ENCODE measurements around the gene LRCH1. TPM values are rescaled to one million over a fixed set of nuclear protein-coding genes. Genes with fewer than 3 reads are reported as not detected.

LRCH1 gene
- total RNA-seq, 4 donors from 2014 or later: 13.6 to 29.7 (median 18.5) TPM

DNA sequence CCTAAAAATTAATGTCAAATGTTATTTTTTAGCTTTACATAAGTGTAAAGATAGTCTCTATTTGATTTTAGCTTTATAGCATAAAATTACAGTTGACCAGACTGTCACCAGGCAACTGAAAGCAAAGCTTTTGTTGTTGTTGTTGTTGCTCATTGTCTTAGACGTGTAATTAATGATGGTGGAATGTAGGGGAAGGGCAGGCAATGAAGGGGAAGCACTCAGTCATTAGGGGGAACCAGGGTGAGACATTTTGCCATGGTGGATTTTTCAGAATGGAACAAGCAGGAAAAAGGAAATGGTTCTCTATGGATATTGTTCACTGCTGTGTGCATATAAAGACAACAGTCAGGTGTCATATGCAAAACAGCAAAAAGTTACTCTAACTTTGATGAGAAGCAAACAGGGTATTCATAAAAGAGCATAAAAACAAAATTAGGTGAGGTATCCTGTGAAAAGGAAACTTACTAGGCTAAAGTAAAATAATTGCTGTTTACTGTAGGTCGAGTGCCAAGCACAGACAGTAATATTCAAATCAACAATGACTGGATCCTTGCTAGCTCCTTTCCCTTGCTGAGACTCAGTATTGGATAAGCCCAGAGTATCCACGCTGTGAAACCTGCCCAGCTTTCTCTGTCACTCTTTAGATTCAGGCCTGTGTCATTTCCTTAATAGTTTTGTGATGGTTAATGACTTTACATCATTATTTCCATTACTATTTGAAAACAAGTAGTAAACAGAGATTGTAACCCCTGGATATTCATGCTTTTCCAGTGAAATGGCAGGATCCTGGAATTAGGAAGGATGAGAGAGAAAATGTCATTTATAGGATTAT is 110.5 kb downstream of the LRCH1 start:
- peaks cover 0 to 75% (median 18%) of the 10 kb centered on the region in 4 donors for H3K4me1 ChIP-seq
- H3K9me3 ChIP-seq: no peaks in the 10 kb centered on the region
- H3K27ac ChIP-seq: peak overlapping the region in 1 of 4 donors; percentile 10
- no peaks in the 10 kb centered on the region for H3K36me3 ChIP-seq
- no peaks in the 10 kb centered on the region for H3K27me3 ChIP-seq
- TF ChIP-seq, protein P1, sequence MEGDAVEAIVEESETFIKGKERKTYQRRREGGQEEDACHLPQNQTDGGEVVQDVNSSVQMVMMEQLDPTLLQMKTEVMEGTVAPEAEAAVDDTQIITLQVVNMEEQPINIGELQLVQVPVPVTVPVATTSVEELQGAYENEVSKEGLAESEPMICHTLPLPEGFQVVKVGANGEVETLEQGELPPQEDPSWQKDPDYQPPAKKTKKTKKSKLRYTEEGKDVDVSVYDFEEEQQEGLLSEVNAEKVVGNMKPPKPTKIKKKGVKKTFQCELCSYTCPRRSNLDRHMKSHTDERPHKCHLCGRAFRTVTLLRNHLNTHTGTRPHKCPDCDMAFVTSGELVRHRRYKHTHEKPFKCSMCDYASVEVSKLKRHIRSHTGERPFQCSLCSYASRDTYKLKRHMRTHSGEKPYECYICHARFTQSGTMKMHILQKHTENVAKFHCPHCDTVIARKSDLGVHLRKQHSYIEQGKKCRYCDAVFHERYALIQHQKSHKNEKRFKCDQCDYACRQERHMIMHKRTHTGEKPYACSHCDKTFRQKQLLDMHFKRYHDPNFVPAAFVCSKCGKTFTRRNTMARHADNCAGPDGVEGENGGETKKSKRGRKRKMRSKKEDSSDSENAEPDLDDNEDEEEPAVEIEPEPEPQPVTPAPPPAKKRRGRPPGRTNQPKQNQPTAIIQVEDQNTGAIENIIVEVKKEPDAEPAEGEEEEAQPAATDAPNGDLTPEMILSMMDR (IDR thresholded peaks at IDR 0.05): no peak
- TF ChIP-seq POLR2A (IDR thresholded peaks at IDR 0.05): no peak
- DNase-seq: no peak
- no peak overlapping the region for H3K4me3 ChIP-seq

GRCh38 chr13:46664195-46664594 is 111.2 kb downstream of the LRCH1 start:
- peak overlapping the region in 1 of 4 donors; percentile 10 for H3K27ac ChIP-seq
- no peaks in the 10 kb centered on the region for H3K36me3 ChIP-seq
- H3K4me1 ChIP-seq: peaks cover 0 to 83% (median 18%) of the 10 kb centered on the region in 4 donors
- TF ChIP-seq, protein P1 (IDR thresholded peaks at IDR 0.05): no peak
- no peak for TF ChIP-seq POLR2A (IDR thresholded peaks at IDR 0.05)
- DNase-seq: no peak
- no peaks in the 10 kb centered on the region for H3K27me3 ChIP-seq
- no peak overlapping the region for H3K4me3 ChIP-seq
- no peaks in the 10 kb centered on the region for H3K9me3 ChIP-seq

DNA sequence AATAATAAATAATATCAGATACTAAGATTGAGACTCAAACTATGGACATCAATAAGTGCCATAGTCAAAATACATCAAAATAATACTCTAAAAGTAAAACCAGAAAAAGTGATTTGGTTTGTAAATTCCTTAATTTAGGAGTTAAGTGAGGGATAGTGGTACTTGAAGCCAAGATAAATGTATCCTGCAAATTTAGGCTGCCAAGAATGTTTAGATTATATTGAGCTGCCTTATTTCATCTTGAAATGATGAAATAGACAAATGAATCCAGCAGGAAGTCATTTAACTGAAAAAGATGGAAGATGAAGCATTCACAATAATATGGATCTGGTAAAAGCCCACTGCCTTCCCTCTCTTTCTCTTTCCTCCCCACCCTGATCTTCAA is 112.3 kb downstream of the LRCH1 start:
- DNase-seq: no peak
- H3K9me3 ChIP-seq: no peaks in the 10 kb centered on the region
- H3K36me3 ChIP-seq: no peaks in the 10 kb centered on the region
- peak overlapping the region in 2 of 4 donors; percentile 35 to 70 for H3K27ac ChIP-seq
- peaks cover 0 to 77% (median 18%) of the 10 kb centered on the region in 4 donors for H3K4me1 ChIP-seq
- TF ChIP-seq POLR2A (IDR thresholded peaks at IDR 0.05): no peak
- TF ChIP-seq, protein P1 (IDR thresholded peaks at IDR 0.05): no peak
- no peak overlapping the region for H3K4me3 ChIP-seq
- H3K27me3 ChIP-seq: no peaks in the 10 kb centered on the region

GRCh38 chr13:46665633-46666482 is 112.9 kb downstream of the LRCH1 start:
- no peak for TF ChIP-seq POLR2A (IDR thresholded peaks at IDR 0.05)
- TF ChIP-seq, protein P1 (IDR thresholded peaks at IDR 0.05): no peak
- Histone ChIP-seq H3K4me3 (no peak overlapping the region), H3K36me3 (no peaks in the 10 kb centered on the region), H3K27me3 (no peaks in the 10 kb centered on the region), H3K9me3 (no peaks in the 10 kb centered on the region), H3K27ac (peak overlapping the region in 3 of 4 donors; percentile 23 to 70 (median 35)), H3K4me1 (peaks cover 0 to 76% (median 18%) of the 10 kb centered on the region in 4 donors)
- no peak for DNase-seq

GRCh38 chr13:46666727-46667456 is 113.9 kb downstream of the LRCH1 start:
- Histone ChIP-seq H3K27me3 (no peaks in the 10 kb centered on the region), H3K4me1 (peaks cover 0 to 65% (median 18%) of the 10 kb centered on the region in 4 donors), H3K36me3 (no peaks in the 10 kb centered on the region), H3K4me3 (no peak overlapping the region), H3K27ac (peak overlapping the region in 3 of 4 donors; percentile 12 to 75 (median 27)), H3K9me3 (no peaks in the 10 kb centered on the region)
- DNase-seq: no peak
- TF ChIP-seq, protein P1 (IDR thresholded peaks at IDR 0.05): no peak
- no peak for TF ChIP-seq POLR2A (IDR thresholded peaks at IDR 0.05)
